Fibroblast of skin of scalp (primary cell): ENCODE data around the gene JMY.

Source experiments
- DNase-seq: peaks from one replicate; pipeline ENCODE4 v3.0.0-alpha.2; 2013

Gene JMY

GRCh38 chr5:79297661-79298060, 61.7 kb downstream of the JMY start:
- DNase-seq, result no peak

DNA sequence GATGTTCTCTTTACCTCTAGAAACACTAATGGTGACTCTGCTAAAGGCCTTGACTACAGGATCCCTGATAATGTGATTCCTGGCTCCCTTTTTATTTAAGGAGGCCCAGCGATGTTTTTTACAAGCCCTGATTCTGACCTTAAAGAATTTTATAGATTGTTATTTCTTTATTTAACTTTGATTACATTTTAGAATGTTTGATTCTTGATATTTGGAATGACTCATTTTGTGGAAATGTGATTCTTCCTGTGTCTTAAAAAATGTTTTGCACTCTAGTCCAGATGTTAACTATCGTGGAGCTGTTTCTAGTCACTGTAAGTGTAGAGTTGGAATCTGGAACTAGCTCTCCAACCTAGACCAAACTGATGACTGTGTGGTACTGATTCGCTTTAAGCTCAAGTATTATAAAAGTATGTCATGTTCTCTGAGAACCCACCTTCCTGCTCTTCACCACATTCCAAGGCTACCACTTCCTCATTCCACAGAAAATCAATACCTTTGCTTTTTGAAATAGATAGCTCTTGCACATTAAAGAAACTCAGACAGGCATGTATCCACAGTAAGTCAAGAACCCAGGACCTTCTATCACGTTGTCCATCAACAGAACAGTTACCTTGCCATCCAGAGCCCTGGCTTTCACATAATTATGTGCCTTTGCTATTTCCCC, 65.2 kb downstream of the JMY start:
- DNase-seq, result peak; percentile 18

GRCh38 chr5:79302454-79302853, 66.5 kb downstream of the JMY start:
- no peak for DNase-seq

DNA sequence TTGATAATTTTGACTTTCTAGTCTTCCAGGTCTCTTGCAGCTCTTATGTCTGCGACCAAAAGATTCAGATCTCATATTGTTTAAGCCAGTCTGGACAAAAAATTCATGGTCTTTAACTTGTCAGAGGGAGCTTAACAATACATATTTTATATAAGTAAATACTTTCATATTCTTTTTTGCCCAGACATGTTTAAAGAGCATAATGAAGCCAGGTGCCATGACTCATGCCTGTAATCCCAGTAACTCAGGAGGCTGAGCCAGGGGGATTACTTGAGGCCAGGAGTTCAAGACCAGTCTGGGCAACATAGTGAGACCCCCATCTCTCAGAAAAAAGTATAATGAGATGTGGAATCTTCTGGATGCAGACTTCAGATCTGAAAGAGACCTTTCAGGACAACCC, 69.8 kb downstream of the JMY start:
- no peak for DNase-seq

GRCh38 chr5:79318935-79319614, 83.1 kb downstream of the JMY start:
- DNase-seq, result peak; percentile 88

DNA sequence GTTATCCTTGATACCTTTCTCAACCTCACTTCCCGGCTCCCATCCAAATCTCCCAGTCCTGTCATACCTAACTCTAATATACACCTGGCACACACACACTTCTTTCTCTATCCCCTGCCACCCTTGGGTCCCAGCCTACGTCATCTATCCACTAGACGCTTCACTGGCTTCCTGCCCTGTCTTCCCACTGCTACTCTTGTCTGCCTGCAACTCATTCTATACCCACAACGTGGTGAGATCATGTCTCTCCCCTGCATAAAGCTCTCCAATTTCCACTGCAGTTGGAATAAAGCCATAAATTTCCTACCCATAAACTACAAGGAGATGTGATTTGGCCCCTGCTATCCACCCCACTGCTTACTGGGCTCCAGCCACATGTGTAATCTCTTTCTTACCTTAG, 93.5 kb downstream of the JMY start:
- DNase-seq, result no peak

- peak; percentile 4 for DNase-seq
These were observed 94.1 kb downstream of the JMY start for GRCh38 chr5:79330071-79330470.

- no peak for DNase-seq
These were observed 98.1 kb downstream of the JMY start for GRCh38 chr5:79333852-79334557.

- DNase-seq, result peak; percentile 81
These were observed 110.5 kb downstream of the JMY start for GRCh38 chr5:79346420-79346824.

DNA sequence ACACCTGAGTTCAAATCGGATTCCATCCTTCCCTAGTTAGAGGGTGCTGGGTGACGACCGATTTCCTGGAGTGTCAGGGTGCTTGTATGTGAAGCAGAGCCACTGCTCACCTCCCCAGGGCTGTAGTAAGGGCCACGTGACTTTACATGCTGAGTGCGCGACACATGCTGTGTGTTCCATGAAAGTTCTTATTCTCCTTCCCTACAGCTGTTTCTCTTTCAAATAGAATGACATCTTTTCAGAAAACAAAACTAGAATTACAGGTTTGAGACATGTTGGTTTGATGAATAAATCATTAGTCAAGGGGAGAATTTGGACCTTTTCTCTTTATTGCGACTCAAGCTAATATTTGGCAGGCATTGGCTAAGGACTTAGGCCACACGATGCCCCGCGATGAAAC, 113.1 kb downstream of the JMY start:
- DNase-seq, result no peak

- DNase-seq, result no peak
These were observed 114.0 kb downstream of the JMY start for GRCh38 chr5:79349881-79350280.

DNA sequence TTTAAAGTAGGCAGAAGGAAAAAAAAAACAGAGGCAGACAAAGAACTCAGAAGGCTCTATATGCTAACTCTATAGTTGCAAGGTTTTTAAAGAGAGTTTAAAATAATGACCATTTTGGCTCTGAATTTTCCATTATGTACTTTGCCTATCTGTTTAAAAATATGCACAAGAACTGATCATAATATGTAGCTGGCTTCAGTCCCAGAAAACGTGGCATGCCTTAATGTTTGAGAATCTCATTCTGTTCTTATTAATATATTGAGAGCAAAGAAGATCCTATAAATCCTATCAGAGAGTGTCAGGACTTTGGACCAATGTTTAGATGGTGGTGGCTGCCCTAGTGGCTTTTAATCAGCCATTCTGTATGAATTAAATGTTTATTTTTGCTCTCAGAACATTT, 121.5 kb downstream of the JMY start:
- peak; percentile 53 for DNase-seq
